GM04503 (cell line): Measurements from ENCODE around the gene SYNGR3.

Experiments
- DNase-seq: peaks from one replicate; pipeline ENCODE4 v3.0.0-alpha.2; 2012; ENCODE audit warnings: low read depth

The SYNGR3 gene

DNA sequence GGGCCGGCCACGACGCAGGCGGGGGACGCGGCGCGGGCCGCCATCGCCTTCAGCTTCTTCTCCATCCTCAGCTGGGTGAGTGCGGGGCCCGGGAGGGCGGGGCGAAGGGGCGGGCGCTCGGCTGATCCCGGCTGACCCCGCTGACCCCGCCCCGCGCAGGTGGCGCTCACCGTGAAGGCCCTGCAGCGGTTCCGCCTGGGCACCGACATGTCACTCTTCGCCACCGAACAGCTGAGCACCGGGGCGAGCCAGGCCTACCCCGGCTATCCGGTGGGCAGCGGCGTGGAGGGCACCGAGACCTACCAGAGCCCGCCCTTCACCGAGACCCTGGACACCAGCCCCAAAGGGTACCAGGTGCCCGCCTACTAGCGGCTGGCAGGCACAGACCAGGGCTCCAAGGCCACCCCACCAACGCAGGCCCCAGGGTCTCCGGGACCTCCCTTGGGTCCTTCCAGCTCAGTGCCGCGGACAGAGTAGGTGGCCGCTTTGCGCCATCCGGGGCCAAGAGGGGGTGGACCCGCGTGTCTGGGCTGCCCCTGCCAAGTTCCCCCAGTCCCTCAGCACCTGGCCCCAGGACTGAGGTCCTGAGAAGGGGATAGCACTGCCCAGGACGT lies 3.0 kb downstream of the SYNGR3 start:
- no peak for DNase-seq

DNA sequence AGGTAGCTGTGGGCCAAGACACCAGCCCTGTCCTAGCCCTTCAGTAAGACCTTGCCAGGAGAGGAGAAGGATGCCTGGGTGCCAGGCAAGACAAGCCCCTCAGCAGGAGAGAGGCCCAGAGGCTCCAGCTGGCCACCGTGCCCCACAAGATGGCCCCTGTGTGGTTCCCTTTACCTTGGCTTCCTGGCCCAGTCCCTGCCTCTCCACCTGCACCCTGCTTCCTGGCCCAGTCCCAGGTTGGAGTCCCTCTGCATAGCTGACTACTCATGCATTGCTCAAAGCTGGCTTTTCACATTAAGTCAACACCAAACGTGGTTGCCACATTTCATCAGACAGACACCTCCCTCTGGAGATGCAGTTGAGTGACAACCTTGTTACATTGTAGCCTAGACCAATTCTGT lies 4.0 kb downstream of the SYNGR3 start:
- DNase-seq: no peak

DNA sequence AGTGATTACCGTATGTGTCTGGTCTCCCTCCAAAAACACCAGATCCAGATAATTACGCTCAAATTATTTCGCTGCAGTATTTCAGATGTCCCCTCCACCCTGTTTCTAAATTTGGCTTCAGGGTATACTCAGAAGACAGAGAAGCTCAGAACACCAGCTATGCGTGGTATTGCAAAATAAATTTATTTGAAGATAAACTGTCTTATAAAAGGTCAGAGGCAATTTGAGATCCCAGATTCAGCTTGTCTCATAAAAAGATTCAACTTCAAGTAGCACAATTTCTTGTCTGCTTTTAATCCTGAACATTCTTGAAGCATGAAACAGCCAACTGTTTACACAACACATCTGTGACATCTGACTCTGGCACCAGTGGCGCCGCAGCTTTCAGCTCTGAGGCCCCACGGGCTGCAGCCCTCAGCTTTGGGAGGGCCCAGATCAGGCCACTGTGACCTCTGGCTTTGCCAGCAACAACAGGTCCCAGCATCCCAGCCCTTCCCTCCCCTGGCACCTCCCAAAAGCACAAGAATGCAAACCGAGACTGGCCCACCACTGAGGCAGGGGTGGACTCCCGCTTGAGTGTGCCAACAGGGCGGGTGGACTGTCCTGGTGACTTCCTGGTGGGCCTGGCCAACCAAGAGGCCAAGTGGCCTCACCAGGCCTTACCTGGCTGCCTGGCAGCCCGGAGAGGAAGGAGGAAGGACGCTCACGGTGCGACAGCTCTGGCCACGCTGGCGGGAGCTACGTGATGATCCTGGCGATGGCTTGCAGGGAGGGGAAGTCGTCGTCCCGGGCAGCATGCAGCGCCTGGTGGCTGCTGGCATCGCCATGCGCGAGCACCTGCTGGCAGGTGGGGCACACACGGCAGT lies 8.0 kb downstream of the SYNGR3 start:
- DNase-seq: no peak

DNA sequence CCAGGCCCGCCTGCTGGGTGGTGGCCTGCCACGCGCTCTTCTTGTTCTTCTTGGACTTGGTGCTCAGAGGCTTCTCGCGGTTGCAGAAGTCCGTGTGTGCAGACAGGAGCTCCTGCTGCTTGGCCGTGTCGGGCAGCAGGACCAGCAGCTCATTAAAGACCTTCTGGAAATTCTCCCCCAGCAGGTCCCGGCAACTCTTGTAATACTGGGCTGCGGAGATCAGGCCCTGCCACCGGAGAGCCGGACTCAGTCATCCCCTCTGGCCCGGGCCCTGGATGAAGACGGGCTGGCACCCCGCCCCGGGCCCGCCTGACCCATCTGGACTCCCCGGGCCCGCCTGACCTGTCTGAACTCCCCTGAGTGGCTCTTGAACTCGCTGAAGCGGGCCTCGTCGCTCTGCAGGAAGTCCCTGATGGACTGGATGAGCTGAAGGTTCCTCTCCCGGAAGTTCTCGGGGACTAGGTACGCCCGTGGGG lies 8.6 kb downstream of the SYNGR3 start:
- no peak for DNase-seq

DNA sequence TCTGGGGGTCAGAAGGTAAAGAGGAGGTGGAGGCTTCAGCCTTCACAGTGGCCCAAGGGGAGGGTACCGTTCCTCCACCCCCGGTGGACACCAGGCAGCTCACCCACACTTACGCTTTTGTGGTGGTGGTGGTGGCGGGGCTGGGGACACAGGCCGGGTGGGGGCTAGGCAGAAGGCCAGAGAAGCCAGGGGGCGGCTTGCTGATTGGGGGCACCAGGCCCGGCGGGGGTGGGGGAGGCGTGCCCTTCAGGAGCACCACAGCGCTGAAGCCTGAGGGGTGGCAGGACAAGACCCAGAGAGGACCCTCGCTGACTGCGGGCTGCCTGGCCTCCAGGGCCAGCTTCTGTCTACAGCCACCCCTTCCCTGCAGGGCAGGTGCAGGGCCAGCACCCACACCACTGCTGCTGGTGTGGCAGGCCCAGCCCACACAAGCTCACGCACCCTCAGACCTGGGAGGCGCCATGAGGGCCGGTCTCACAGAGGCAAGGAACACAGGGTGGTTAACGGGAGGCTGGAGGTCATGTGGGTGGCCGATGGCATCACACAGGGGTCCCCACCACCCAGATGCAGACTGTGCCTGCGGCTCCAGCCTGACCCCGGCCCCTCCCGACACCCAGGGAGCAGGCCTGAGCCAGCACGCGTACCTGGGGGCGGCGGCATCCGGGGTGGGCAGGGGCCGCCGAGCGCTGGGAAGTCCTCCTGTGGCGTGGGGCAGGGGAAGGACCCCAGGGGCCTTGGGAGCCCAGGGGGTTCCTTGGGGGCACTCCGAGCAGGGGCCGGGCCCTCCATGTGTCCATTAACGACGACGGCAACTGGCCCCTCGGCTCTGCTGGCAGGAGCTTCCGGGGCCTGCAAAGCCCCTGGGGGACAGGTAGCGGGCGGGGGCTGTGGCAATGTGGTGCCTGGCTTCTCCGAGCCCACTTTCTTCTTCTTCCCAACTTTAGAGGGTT lies 9.4 kb downstream of the SYNGR3 start:
- no peak for DNase-seq

DNA sequence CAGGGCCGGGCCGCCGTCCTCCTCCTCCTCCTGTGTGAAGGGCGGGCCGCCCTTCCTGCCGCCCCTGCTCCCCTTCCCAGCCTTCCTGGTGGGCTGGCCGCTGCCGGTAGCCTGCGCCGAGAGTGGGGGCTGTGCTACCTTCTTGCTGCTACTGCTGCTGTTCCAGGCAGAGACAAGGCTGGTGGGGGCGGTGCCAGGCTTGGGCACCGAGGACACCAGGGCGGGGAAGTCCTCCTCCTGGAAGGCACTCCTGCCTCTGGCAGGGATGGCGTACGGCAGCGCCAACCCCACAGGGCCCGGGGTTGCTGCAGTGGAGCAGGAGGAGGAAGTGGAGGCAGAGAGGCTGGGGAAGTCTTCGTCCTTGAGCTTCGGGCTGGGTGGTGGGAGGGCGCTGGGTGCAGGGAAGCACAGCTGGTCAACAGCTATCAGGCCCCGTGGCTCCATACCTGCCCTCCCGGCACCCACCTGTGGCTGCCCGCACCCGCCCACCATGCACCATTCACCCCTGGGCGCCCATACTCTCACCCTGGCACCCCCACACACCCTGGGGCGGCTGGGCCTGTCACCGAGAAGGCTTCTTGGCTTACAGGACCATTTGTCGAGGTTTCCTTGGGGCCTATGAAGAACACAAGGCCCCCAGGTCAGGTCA lies 10.2 kb downstream of the SYNGR3 start:
- no peak for DNase-seq

DNA sequence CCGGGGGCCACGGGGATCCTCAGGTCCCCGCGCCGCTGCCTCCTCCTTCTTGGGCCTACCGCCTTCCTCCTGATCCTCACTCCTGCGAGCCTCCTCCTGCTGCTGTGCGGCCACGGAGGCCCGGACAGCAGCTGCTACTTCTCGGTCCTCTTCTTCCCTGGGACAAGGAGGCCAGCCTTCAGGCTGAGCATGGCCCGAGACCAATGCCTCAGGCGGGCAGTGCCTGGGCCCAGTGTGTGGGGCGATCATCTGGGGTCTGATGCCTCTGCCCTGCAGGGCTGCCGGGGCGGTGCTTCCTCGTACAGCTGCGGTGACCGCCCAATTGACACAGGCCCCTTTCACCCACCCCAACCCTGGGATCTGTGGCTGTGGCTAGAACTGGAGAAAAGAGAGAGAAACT lies 11.3 kb downstream of the SYNGR3 start:
- DNase-seq: no peak

DNA sequence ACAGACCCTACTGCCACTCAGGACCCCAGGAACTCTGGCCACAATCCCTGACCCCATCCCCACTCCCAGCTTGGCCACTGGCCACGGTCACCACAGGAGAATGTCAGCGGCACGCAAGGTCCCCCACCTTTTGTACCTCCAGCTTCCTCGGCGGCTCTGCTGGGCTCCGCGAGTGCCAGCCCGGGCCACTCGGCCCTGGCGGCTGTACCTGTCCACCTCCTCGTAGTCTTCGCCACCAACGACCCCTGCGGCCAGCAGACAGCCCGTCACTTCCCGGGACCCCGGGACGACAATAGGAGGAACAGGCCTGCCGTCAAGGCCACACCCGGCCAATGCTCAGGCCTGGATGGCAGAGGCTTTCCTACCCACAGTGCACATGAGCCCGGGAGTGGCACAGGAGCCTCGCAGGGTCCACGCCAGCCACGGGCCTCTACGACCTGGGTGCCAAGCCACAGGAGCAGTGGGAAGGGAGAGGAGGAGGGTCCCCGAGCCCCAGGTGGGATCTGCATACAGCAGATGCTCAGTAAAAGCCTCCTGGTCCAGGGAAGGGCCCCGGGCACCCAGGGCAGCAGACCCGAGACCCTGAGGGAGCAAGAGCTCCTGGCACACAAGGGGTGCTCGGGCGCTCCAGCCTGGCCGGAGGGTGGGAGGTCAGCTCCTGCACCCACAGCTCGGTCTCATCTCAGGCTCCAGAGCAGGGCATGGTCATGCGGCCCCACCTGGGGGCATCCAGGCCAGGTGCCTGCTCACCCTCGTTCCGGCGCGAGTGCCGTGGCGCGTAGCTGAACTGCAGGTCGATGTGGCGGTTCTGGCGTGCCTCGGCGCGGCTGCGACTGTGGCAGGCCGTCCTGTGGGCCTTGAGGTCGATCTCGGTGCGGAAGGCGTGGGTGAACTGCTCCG lies 11.9 kb downstream of the SYNGR3 start:
- no peak for DNase-seq

DNA sequence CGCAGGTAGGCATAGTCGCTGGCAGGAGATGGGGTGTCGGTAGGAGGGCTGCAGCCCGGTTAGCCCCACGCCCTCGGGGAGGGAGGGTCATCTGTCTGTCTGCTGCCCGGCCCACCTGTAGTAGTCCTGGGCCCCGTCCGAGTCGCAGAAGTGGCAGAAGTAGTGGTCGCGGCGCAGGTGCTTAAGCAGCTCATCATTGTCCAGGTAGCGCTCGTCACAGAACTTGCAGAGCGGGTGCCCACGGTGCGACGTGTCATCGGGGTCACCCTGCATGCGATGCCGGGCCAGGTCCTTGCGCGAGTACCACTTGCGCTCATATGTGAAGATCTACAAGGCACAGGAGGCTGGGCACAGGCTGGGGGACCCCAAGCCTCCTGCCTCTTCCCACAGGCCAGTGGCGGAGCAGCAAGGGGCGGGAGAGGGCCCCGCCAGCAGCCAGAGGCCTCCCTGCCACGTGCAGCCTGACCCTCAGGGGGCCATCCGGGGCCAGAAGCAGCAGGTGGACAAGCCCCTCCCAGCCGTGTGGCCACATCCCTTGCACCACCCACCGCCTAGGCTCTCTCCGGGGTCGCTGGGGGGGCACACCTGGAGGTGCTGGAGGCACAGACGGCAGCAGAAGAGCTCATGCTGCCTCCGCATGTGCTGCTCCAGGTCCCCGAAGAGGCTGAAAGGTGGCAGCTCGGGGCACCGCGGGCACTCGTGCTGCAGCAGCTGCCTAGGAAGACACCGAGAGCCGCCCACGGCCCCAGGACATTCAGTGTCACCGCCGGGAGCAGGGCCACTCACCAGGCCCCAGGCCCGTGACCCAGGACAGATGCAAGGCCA lies 12.8 kb downstream of the SYNGR3 start:
- DNase-seq: no peak

DNA sequence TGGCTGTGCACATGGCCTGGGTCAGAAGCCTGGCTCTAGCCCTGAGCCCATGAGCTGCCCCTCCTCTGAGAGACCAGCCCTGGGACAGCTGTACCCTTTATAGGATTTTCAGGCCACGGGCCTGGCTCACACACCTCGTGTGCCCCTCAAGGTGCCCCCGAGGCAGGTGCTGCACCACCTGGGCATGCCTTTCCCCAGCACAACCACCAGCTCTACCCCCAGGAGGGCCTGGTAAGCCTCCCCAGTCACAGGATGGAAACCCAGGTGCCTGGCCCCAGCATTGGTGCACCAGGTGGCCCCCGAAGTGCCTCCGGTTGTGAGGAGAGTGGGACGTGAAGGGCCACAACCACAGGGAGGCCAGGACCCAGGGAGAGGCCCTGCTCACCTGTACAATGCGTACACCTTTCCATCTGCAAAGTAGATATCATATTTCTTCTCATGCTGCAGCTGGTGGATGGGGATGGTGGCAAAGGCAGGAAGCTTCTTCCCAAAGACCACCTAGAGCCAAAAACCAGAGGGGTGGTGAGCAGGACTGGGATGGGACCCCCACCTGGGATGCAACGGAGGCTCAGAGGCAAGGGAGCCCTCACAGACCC lies 13.6 kb downstream of the SYNGR3 start:
- DNase-seq: no peak

DNA sequence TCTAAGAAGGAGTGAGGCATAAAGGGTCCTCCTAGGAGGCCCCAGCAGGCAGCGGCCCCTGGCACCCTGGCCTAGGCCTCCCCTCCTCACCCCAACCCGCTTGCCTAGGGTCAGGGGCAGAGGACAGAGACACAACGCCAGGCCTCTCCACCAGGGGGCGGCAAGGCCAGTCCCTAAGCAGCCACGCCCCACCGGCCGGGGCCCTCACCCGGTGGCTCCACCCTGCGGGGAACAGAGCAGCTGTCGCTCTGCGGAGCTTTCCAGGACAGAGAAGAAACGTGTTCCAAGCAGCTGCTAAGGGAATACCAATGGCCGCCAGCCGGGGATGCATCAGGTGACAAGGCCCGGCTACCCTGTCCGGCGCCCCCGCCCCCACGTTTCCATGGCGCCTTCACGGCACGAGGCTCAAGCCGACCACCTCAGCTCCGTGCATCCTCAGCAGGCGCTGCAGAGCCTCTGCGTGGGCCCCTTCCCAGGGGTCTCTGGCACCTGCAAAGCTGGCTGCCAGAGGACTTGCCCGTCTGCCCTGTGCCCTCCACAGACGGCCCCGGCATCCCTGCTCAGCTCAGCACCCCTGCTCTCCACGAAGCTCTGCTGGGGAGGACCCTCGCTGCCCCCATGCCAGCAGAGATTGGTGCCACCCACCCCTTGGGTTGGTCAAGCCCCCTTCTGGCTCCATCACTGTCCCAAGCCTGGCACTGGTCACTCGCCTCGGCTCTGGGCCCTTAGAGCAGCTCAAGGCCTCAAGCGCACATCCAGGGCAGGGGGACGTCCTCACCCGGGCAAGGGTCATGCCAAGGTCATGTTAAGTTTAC lies 14.3 kb downstream of the SYNGR3 start:
- no peak for DNase-seq

DNA sequence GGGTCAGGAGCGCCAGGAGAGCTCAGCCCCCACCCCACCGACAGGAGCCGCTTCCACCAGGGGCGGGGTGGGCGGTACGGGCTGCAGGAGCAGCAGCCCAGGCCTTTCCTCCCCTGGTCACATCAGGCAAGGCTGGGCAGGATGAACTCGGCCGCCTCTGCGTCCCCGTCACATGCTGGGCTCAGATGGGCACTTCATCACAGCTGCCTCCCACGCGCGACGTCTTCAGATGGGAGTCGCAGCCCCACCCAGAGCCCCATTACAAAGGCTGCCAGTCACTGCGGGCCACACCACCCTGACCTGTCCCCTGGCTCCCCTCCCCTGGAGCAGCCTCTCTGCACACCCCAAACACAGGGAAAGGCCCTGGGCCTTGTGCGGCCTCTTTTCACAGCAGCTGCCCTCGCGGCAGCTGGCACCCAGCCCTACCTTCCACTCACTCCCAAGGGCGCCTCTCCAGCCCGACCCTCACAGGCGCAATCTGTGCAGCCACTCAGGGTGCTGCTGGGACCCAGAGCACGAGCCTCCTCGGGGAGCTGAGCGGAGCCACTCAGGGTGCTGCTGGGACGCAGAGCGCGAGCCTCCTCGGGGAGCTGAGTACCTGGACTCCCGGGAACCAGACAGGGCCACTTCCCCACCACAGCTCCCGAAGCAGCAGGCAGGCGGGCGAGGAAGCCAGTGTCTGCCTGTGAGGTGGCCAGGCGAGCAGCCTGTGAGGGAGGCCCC lies 15.2 kb downstream of the SYNGR3 start:
- no peak for DNase-seq

DNA sequence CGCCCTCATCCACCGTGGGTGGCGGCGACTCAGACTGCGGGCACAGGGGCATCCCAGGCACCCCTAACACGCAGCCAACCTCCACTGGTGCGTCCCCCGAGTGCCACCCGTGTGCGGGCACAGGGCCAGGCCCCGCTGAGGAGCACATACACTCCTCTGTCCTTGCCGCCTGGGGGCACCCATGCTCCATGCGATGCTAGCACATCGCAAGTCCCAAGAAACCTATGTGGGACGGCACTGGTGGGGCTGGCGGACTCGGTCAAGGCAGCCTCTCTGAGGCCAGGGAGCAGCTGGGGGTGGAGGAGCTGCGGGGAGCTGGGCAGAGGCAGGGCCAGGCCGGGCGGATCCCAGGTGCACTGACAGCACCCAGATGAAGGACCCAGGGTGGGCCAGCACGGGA lies 15.9 kb downstream of the SYNGR3 start:
- no peak for DNase-seq

DNA sequence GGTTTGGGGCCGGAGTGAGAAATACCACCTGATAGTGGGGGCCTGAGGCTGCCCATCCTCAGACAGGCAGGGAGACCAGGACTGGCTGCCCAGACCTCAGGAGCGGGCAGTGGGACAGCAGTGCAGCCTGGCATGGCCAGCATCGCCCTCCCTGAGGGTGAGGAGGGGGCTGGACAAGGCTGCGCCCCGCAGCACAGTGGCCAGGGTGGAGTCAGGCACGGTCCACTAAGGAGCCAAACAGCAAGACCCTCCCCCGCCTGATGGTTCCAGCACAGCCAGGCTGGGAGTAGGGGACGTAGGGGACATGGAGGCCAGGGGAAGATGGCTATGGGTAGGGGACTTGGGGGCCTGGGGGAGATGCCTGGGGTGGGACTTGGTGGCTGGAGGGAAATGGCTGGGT lies 16.5 kb downstream of the SYNGR3 start:
- DNase-seq: no peak

DNA sequence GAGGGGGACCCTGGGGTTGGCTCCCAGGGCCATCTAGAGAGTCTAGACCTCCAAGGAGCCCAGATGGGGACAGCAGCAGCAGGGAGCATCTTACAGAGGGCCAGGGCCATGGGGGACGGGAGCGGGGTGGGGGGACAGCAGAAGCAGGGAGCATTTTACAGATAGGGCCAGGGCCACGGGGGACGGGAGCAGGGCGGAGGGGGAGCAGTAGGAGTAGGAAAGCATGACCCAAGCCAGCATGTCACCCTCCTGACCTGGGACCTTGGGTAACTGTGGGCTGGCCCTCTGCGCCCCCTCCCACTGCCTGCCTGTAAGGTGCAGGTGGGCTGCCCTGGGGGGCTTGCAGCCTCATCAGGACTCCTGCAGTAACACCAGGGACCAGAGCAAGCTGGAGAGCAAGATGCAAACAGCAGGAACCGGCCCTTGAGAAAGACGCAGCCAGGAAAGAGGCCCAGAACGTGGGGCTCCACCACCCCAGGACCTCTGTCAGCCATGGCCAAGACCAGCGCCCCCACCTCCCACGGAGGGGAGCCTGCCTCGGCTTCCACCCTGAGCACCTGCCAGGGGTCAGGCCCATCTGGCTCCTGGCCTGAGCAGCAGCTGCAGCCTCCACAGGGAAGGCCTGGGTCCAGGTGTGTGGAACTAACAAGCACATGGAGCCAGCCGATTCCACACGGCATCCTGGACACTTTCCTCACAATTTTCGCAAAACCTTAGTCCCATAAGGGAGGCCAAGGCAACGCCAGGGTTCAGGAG lies 17.5 kb downstream of the SYNGR3 start:
- no peak for DNase-seq

DNA sequence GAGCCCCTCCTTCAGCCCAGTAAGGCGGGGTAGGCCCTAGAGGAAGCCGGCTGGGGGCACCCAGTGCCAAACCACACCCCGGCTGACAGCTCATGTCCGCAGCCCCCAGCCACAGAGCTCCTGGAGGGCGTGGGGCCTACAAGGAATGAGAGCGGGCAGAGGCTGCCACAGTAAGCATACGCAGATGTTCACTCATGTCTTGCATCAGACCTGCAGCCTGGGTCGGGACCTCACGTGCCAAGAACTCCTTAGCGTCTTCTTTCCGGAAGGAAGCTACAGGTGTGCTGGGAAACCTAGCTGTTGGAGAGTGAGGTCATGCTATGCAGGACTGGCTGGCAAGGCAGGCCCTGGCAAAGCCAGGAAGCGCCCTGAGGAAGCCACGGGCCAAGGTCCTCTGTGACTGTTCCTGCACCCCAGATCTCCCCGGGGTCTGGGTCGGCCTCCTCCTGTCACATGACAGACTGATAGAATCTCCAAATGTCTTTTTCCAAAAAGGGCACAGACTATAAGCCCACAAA lies 18.3 kb downstream of the SYNGR3 start:
- no peak for DNase-seq

DNA sequence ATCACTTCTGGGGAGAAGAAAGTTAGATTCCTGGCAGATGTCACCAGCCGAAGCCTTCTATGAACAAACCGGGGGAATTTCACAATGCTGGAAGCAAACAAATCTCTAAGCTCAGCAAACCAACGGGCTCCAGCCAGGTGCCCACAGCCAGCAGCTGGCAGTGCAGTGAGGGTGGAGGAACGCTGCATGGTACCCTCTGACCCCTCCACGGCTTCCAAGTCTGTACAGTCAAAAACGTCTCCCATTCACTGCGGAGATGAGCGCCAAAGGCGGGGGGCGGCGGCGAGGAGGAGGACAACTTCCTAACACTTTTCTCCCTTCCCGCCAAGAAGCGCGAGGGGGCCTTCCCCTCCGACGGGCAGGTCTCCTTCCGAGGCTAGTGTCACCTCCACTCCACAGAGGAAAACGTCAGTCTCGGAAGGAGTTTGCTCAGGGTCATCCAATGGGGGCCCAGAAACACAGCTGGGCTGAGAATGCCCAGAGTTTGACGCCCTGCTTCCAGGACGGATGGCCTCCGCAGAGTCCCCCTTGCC lies 18.9 kb downstream of the SYNGR3 start:
- DNase-seq: no peak
